Fibroblast of peridontal ligament (primary cell): ENCODE measurements around the gene C4orf51.
A peak's percentile ranks its signal among the peaks of the same experiment; 100 is the strongest.

Source experiments
- DNase-seq: peaks from one replicate; pipeline ENCODE4 v3.0.0-alpha.2; 2010; ENCODE audit errors: extremely low read depth

The C4orf51 gene

GRCh38 chr4:145709843-145710242 lies 29.9 kb downstream of the C4orf51 start:
- DNase-seq, result peak; percentile 98

- DNase-seq, result peak; percentile 78
Observed at GRCh38 chr4:145716200-145716599, 36.3 kb downstream of the C4orf51 start.

- DNase-seq, result no peak
Observed at GRCh38 chr4:145716661-145717200, 36.8 kb downstream of the C4orf51 start.

- DNase-seq, result no peak
Observed at GRCh38 chr4:145719752-145720624, 40.0 kb downstream of the C4orf51 start.

- DNase-seq, result no peak
Observed at GRCh38 chr4:145720656-145721055, 40.7 kb downstream of the C4orf51 start.

GRCh38 chr4:145722561-145722960 lies 42.6 kb downstream of the C4orf51 start:
- DNase-seq, result no peak

GRCh38 chr4:145723336-145723735 lies 43.4 kb downstream of the C4orf51 start:
- no peak for DNase-seq

- DNase-seq, result no peak
Observed at GRCh38 chr4:145730026-145730425, 50.1 kb downstream of the C4orf51 start.

GRCh38 chr4:145731028-145731427 lies 51.1 kb downstream of the C4orf51 start:
- peak; percentile 76 for DNase-seq

- DNase-seq, result no peak
Observed at GRCh38 chr4:145732001-145732815, 52.3 kb downstream of the C4orf51 start.

GRCh38 chr4:145732895-145733880 lies 53.2 kb downstream of the C4orf51 start:
- DNase-seq, result peak; percentile 95

- DNase-seq, result peak; percentile 29
Observed at GRCh38 chr4:145734031-145734430, 54.1 kb downstream of the C4orf51 start.

GRCh38 chr4:145734576-145735346 lies 54.8 kb downstream of the C4orf51 start:
- DNase-seq, result peak; percentile 97

- DNase-seq, result peak; percentile 89
Observed at GRCh38 chr4:145735347-145735675, 55.4 kb downstream of the C4orf51 start.

- DNase-seq, result no peak
Observed at GRCh38 chr4:145735827-145736226, 55.9 kb downstream of the C4orf51 start.

- DNase-seq, result peak; percentile 47
Observed at GRCh38 chr4:145736241-145736831, 56.4 kb downstream of the C4orf51 start.

- peak; percentile 33 for DNase-seq
Observed at GRCh38 chr4:145739845-145740244, 59.9 kb downstream of the C4orf51 start.

GRCh38 chr4:145740806-145741205 lies 60.9 kb downstream of the C4orf51 start:
- no peak for DNase-seq

- DNase-seq, result no peak
Observed at GRCh38 chr4:145743641-145744040, 63.7 kb downstream of the C4orf51 start.

- DNase-seq, result no peak
Observed at GRCh38 chr4:145755802-145756201, 75.9 kb downstream of the C4orf51 start.
